ENCODE data around the gene THAP10. TPM values are rescaled to one million over a fixed set of nuclear protein-coding genes. Genes with fewer than 3 reads are reported as not detected.

Gene THAP10
- total and polyA plus RNA-seq, 9 of the 15 experiments (the other 6 are each of a cell fraction or from before 2014, with no cell fraction given): 0.04 to 0.28 (median 0.09) TPM; not detected in 3

DNA sequence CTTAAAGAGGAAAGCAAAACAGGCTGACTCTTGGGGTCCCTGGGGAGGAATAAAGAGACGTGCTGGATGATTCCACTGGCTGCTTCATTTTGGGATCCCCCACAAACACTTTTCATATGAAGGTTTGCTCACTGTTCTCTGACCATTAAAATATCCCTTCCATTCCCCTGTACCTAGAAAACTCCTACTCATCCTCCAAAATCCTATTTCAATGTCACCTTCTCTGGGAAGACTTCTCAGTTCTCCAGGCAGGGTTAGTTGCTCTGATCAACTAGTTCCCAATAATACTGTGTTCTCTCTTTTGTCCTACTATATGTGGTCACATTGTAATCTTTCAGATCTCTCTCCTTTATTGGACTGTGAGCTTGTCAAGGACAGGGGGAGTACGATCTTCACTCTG lies 57.2 kb downstream of the THAP10 start (continued):
- no peak for TF ChIP-seq E4F1 (CRISPR knock-in tag; IDR thresholded peaks at IDR 0.05; ENCODE audit: borderline replicate concordance)
- TF ChIP-seq SMC3 (conservative IDR thresholded peaks at IDR 0.05; ENCODE audit: insufficient read depth, low read depth, low read length): no peak
- TF ChIP-seq, protein P1, sequence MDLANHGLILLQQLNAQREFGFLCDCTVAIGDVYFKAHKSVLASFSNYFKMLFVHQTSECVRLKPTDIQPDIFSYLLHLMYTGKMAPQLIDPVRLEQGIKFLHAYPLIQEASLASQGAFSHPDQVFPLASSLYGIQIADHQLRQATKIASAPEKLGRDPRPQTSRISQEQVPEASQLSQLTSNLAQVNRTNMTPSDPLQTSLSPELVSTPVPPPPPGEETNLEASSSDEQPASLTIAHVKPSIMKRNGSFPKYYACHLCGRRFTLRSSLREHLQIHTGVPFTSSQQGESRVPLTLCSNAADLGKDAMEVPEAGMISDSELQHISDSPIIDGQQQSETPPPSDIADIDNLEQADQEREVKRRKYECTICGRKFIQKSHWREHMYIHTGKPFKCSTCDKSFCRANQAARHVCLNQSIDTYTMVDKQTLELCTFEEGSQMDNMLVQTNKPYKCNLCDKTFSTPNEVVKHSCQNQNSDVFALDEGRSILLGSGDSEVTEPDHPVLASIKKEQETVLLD (IDR thresholded peaks at IDR 0.05): no peak
- TF ChIP-seq HDAC6 (IDR thresholded peaks at IDR 0.05; ENCODE audit: low read depth, low read length): no peak
- TF ChIP-seq FOXA3 (CRISPR knock-in tag; conservative IDR thresholded peaks at IDR 0.05 in 1 of 2, IDR thresholded peaks at IDR 0.05 in 1 of 2): no peak
- no peak for TF ChIP-seq JUND (IDR thresholded peaks at IDR 0.05; ENCODE audit: borderline replicate concordance, low read depth, low read length)
- TF ChIP-seq JUND (tag; IDR thresholded peaks at IDR 0.05; ENCODE audit: borderline replicate concordance, low read depth, low read length): no peak

Data from K562 (cell line).